Measurements from ENCODE around the gene CRB1. TPM values are rescaled to one million over a fixed set of nuclear protein-coding genes. Genes with fewer than 3 reads are reported as not detected.
"Not testable (repeated sequence)": the region's sequence is repeated elsewhere in the genome, so short reads cannot be mapped to it uniquely, and the experiment has no call there.

CRB1 gene
- total RNA-seq, 2 experiments from 2014 or later = 0.09 TPM; not detected in 1

DNA sequence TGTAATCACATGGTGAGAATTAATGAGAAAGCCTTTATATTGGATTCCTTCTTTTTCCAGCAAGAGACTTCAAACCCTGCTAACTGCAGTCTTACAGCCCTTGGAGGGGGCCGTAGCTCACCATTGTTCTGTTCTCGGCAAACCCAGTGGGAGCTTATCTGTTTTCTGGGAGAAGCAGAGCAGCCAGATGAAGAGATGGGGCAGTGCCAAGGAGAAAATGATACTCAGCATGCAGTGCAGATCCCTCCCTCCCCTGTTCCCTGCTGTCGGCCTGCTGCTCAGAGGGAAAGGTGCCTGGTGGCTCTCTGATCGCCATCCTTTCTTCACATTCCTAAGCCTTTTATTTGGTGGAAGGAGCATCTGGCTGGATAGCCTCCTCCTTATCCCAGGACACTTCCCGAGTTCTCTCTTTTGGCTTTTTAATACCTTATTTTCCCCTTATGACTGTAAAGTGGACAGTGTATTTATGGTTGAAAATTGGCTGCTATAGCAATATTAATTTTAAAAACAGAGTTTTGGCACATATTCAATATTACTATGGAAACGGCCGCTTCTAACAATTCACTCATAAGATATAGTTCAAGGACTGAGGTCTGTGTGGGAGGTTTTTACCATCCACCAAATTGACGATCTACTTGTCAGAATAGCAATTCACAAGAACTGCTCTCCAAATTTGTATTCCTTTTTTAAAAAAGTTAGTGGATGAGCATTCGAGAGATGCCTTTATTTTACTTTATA lies 203.4 kb downstream of the CRB1 start:
- Mint-ChIP-seq H3K9me3 (no peaks in the 10 kb centered on the region), H3K4me3 (no peak overlapping the region), H3K4me1 (peaks cover 3% of the 10 kb centered on the region), H3K36me3 (no peaks in the 10 kb centered on the region), H3K27ac (no peak overlapping the region), H3K27me3 (peaks cover 9% of the 10 kb centered on the region)
- POLR2A ChIA-PET = no interaction called here
- DNase-seq = no peak
- no peak for ATAC-seq (ENCODE audit: low read depth)

- DNase-seq (no peak), ATAC-seq (ENCODE audit: low read depth) (no peak)
- Mint-ChIP-seq H3K4me1 (peaks cover 3% of the 10 kb centered on the region), H3K36me3 (no peaks in the 10 kb centered on the region), H3K27me3 (peaks cover 5% of the 10 kb centered on the region), H3K9me3 (no peaks in the 10 kb centered on the region), H3K4me3 (no peak overlapping the region), H3K27ac (no peak overlapping the region)
- POLR2A ChIA-PET = no interaction called here
Observed at GRCh38 chr1:197472141-197472540, 204.1 kb downstream of the CRB1 start.

GRCh38 chr1:197480446-197480845 lies 212.4 kb downstream of the CRB1 start:
- H3K27me3 Mint-ChIP-seq = no peaks in the 10 kb centered on the region
- no peak for DNase-seq
- H3K4me1 Mint-ChIP-seq = peaks cover 14% of the 10 kb centered on the region
- POLR2A ChIA-PET = no interaction called here
- no peak for ATAC-seq (ENCODE audit: low read depth)
- no peak overlapping the region for H3K27ac Mint-ChIP-seq
- H3K4me3 Mint-ChIP-seq = no peak overlapping the region
- peaks cover 2% of the 10 kb centered on the region for H3K9me3 Mint-ChIP-seq
- H3K36me3 Mint-ChIP-seq = no peaks in the 10 kb centered on the region

- peak; percentile 38 for DNase-seq
- POLR2A ChIA-PET = interaction anchor here (1.0 kb wide), 1 partner anchor 24 kb away, joined by 3 read pairs; no protein-coding TSS in a partner anchor
- peak overlapping the region; percentile 46 for H3K4me3 Mint-ChIP-seq
- no peaks in the 10 kb centered on the region for H3K27me3 Mint-ChIP-seq
- peak; percentile 100 for ATAC-seq (ENCODE audit: low read depth)
- H3K36me3 Mint-ChIP-seq = no peaks in the 10 kb centered on the region
- peaks cover 2% of the 10 kb centered on the region for H3K9me3 Mint-ChIP-seq
- peaks cover 14% of the 10 kb centered on the region for H3K4me1 Mint-ChIP-seq
- H3K27ac Mint-ChIP-seq = peak overlapping the region; percentile 70
Observed at GRCh38 chr1:197481101-197481500, 213.0 kb downstream of the CRB1 start.

DNA sequence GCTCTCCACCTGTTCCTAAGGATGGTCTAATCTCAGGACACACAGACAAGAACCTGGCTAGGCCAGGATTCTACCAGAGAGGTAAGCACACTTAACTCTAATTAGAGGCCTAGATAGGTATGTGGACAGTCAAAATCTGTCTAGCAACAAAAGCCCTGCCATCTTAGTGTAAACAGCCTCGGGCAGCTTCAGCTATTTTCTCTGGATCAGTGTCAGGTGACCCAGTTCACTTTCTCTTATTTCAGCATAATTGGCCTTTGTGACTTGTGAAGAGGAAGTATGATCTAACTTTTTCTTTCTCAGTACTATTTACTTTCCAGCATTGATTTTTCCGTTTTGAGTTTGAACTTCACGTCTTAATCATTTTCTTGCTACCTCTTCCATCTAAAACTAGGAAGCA lies 217.7 kb downstream of the CRB1 start:
- Mint-ChIP-seq H3K4me1 (peaks cover 13% of the 10 kb centered on the region), H3K27me3 (peaks cover 7% of the 10 kb centered on the region), H3K27ac (no peak overlapping the region), H3K9me3 (peaks cover 2% of the 10 kb centered on the region), H3K36me3 (no peaks in the 10 kb centered on the region), H3K4me3 (no peak overlapping the region)
- ATAC-seq (ENCODE audit: low read depth) (no peak), DNase-seq (no peak)
- POLR2A ChIA-PET = no interaction called here

- peaks cover 1% of the 10 kb centered on the region for H3K4me1 Mint-ChIP-seq
- no peak overlapping the region for H3K4me3 Mint-ChIP-seq
- no peak for DNase-seq
- no peak for ATAC-seq (ENCODE audit: low read depth)
- H3K9me3 Mint-ChIP-seq = peaks cover 2% of the 10 kb centered on the region
- POLR2A ChIA-PET = no interaction called here
- H3K27me3 Mint-ChIP-seq = peaks cover 7% of the 10 kb centered on the region
- no peak overlapping the region for H3K27ac Mint-ChIP-seq
- H3K36me3 Mint-ChIP-seq = no peaks in the 10 kb centered on the region
Observed at GRCh38 chr1:197486946-197487345, 218.9 kb downstream of the CRB1 start.

GRCh38 chr1:197491505-197491904 lies 223.5 kb downstream of the CRB1 start:
- H3K36me3 Mint-ChIP-seq; H3K4me1 Mint-ChIP-seq; ATAC-seq (ENCODE audit: low read depth); DNase-seq; H3K4me3 Mint-ChIP-seq; POLR2A ChIA-PET; H3K9me3 Mint-ChIP-seq; H3K27ac Mint-ChIP-seq: not testable (repeated sequence)
- peaks cover 20% of the 10 kb centered on the region for H3K27me3 Mint-ChIP-seq

DNA sequence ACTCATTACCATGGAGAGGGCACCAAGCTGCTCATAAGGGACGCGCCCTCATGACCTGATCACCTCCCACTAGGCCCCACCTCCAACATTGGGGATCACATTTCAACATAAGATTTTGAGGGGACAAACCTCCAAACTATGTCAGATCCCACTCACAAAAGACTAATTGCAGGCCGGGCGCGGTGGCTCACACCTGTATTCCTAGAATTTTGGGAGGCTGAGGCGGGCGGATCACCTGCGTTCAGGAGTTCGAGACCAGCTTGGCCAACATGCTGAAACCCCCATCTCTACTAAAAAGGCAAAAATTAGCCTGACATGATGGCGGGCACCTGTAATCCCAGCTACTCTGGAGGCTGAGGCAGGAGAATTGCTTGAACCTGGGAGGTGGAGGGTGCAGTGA lies 228.7 kb downstream of the CRB1 start:
- Mint-ChIP-seq H3K27me3 (peaks cover 26% of the 10 kb centered on the region), H3K36me3 (no peaks in the 10 kb centered on the region), H3K4me3 (no peak overlapping the region), H3K27ac (no peak overlapping the region), H3K4me1 (no peaks in the 10 kb centered on the region), H3K9me3 (no peaks in the 10 kb centered on the region)
- ATAC-seq (ENCODE audit: low read depth) = no peak
- DNase-seq = no peak
- POLR2A ChIA-PET = no interaction called here

DNA sequence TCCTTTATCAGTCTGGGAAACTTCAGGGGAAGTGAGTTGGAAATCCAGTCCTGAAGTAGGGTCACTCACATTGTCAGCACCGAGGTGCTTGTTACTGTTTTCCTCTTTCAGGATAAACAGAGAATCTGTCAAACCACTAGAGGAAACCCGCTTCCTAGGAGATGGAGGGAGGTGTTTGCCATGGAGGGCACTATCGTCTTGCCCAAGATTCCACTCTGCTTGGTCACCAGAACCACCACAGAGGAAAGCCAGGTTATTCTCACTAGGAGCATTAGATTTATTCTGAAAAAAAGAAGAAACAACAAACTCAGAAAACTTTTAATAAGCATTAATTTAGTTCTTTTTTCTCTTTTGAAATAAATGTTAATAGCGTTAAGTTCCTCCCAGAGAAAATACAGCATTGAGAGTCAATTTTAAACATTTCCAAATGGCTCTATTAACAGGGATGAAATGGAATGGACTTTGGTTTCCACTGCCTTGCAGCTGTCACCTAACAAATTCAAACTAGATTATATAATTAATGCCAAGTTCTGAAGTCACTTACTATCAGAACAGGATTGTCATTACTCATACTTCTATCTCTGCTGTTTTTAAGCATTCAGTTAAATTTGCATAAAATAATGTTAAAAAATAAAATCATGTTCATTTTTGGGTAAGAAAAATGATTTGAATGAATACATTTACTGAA lies 242.8 kb downstream of the CRB1 start:
- Mint-ChIP-seq H3K4me3 (no peak overlapping the region), H3K27ac (no peak overlapping the region), H3K9me3 (no peaks in the 10 kb centered on the region), H3K36me3 (peaks cover 6% of the 10 kb centered on the region), H3K27me3 (no peaks in the 10 kb centered on the region), H3K4me1 (no peaks in the 10 kb centered on the region)
- DNase-seq (no peak), ATAC-seq (ENCODE audit: low read depth) (no peak)
- POLR2A ChIA-PET = no interaction called here

GRCh38 chr1:197515421-197515820 lies 247.4 kb downstream of the CRB1 start:
- ATAC-seq (ENCODE audit: low read depth) = no peak
- H3K27ac Mint-ChIP-seq = no peak overlapping the region
- H3K9me3 Mint-ChIP-seq = no peaks in the 10 kb centered on the region
- no peak for DNase-seq
- no peaks in the 10 kb centered on the region for H3K27me3 Mint-ChIP-seq
- no peak overlapping the region for H3K4me3 Mint-ChIP-seq
- POLR2A ChIA-PET = no interaction called here
- peaks cover 6% of the 10 kb centered on the region for H3K36me3 Mint-ChIP-seq
- no peaks in the 10 kb centered on the region for H3K4me1 Mint-ChIP-seq

DNA sequence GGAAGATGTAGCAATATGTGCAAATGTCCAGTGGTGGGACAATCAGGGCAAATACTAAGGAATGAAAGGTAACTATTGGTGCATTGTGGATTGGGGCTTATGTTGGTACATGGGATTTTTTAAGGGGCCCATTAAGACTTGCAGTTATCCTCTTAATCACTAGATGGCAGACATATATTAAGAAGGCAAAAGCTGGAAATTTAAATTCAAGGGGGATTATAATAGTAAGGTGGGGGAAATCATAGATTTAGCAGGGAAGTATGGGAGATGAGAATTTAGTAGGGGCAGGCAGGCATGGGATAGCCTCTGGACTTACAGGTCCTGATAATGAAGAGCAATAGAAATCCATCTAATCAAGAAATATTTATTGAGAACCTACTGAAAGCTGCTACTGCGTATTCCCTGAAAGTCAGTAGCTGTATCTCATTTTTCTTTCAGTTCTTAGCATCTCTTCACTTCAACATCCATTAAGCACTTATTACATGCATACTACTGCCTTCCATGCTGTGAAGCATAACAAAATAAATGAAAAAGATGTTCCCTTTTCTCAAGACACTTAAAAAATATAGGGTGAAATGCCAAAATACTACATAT lies 251.8 kb downstream of the CRB1 start:
- POLR2A ChIA-PET = no interaction called here
- no peaks in the 10 kb centered on the region for H3K4me1 Mint-ChIP-seq
- no peak overlapping the region for H3K4me3 Mint-ChIP-seq
- no peak for DNase-seq
- no peaks in the 10 kb centered on the region for H3K9me3 Mint-ChIP-seq
- ATAC-seq (ENCODE audit: low read depth) = no peak
- no peaks in the 10 kb centered on the region for H3K27me3 Mint-ChIP-seq
- H3K36me3 Mint-ChIP-seq = no peaks in the 10 kb centered on the region
- H3K27ac Mint-ChIP-seq = no peak overlapping the region

- ATAC-seq (ENCODE audit: low read depth) = no peak
- Mint-ChIP-seq H3K36me3 (no peaks in the 10 kb centered on the region), H3K9me3 (no peaks in the 10 kb centered on the region), H3K27ac (no peak overlapping the region), H3K4me1 (no peaks in the 10 kb centered on the region), H3K4me3 (no peak overlapping the region), H3K27me3 (no peaks in the 10 kb centered on the region)
- POLR2A ChIA-PET = interaction anchor here (1.4 kb wide), 1 partner anchor 399 kb away, joined by 3 read pairs; no protein-coding TSS in a partner anchor
- DNase-seq = no peak
Observed at GRCh38 chr1:197521118-197521739, 253.2 kb downstream of the CRB1 start.

DNA sequence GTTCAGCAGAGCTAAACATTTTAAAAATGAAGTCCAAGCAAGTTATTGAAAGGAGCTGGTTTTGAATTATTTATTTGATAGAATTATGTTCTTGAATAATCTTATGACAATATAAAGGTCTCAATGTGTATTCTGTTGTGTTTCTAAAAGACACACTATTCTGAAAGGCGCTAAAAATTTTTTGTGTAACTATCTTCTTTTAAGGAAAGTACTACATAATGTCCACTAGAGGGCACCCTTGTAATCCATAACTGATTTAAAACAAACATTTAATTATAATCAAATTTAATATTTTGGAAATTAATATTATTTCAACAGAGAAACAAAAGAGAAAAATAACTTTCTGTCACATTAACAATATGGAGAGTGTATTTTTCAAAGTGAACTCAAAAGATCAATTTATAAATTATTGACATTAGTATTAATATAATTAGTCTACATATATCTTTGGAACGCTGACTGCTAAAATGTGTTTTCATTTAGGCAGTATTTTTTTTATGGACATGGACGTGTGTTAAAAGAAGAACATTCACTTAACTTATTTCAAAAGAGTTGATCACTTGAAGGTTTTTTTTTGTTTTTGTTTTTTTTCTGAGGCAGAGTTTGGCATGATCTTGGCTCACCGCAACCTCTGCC lies 258.8 kb downstream of the CRB1 start:
- ATAC-seq (ENCODE audit: low read depth) = no peak
- no peaks in the 10 kb centered on the region for H3K36me3 Mint-ChIP-seq
- POLR2A ChIA-PET = no interaction called here
- DNase-seq = no peak
- H3K27ac Mint-ChIP-seq = no peak overlapping the region
- H3K27me3 Mint-ChIP-seq = no peaks in the 10 kb centered on the region
- H3K4me1 Mint-ChIP-seq = no peaks in the 10 kb centered on the region
- no peak overlapping the region for H3K4me3 Mint-ChIP-seq
- no peaks in the 10 kb centered on the region for H3K9me3 Mint-ChIP-seq
